Measurements from ENCODE around the gene KRT13. TPM values are rescaled to one million over a fixed set of nuclear protein-coding genes. Genes with fewer than 3 reads are reported as not detected.

Gene KRT13
- total and polyA plus RNA-seq, 2 donors (not counting 3 experiments of a cell fraction or from before 2014, with no cell fraction given) = not detected

GRCh38 chr17:41512546-41513167, 7.2 kb upstream of the KRT13 start:
- ChIA-PET CTCF (interaction anchor here (0.6 to 1.4 kb wide), 6 partner anchors 9 to 150 kb away, joined by 3 to 5 read pairs (median 3); no protein-coding TSS in a partner anchor), POLR2A (no interaction called here)
- H4K20me1 ChIP-seq (replicated peaks; ENCODE audit: control insufficient read depth, extremely low read depth, insufficient read depth, low read length) = no peaks in the 10 kb centered on the region
- H3K9ac ChIP-seq (replicated peaks; ENCODE audit: extremely low read depth, insufficient read depth, low read length) = no peak overlapping the region
- H3K4me1 ChIP-seq (ENCODE audit: control insufficient read depth, extremely low read depth, insufficient read depth, low read length) = no peaks in the 10 kb centered on the region
- no peaks in the 10 kb centered on the region for H3K36me3 ChIP-seq (ENCODE audit: control insufficient read depth in 2 of 2, extremely low read depth in 1 of 2, insufficient read depth in 2 of 2, low read length in 2 of 2)
- H3K4me2 ChIP-seq (ENCODE audit: insufficient read depth, low read length) = no peak overlapping the region
- no peaks in the 10 kb centered on the region for H3K9me1 ChIP-seq (replicated peaks; ENCODE audit: control insufficient read depth, extremely low read depth, insufficient read depth, low read length)
- DNase-seq (ENCODE audit: low read depth, low spot score) (no peak), FAIRE-seq (no peak)
- H3K79me2 ChIP-seq (ENCODE audit: control insufficient read depth, insufficient read depth, low read length) = no peaks in the 10 kb centered on the region
- no peak overlapping the region for H2AFZ ChIP-seq (ENCODE audit: low read depth, low read length)
- no peak overlapping the region for H3K27ac ChIP-seq (ENCODE audit: insufficient read depth, low read depth, low read length)
- intact Hi-C loops (cut with micrococcal nuclease) = no loop called here
- dilution Hi-C loops (cut with MboI; ENCODE audit: extremely low pct_ligation_motif_present, low sequenced_read_pairs) = no loop called here
- H3K9me3 ChIP-seq (replicated peaks; ENCODE audit: control insufficient read depth, insufficient read depth, low read length) = no peaks in the 10 kb centered on the region
- H3K4me3 ChIP-seq (replicated peaks in 1 of 3; ENCODE audit: insufficient read depth in 1 of 3, low read depth in 1 of 3, low read length in 3 of 3) = no peak overlapping the region
- no peak for TF ChIP-seq GATA2 (IDR thresholded peaks at IDR 0.05; ENCODE audit: insufficient read depth, insufficient read length, low read depth, low read length)
- no peaks in the 10 kb centered on the region for H3K27me3 ChIP-seq (ENCODE audit: control insufficient read depth in 2 of 2, insufficient read depth in 2 of 2, low read length in 2 of 2)
- no TSS peak for BruUV-seq (replicated peaks)

GRCh38 chr17:41511716-41512115, 6.3 kb upstream of the KRT13 start:
- dilution Hi-C loops (cut with MboI; ENCODE audit: extremely low pct_ligation_motif_present, low sequenced_read_pairs) (no loop called here), intact Hi-C loops (cut with micrococcal nuclease) (no loop called here)
- Histone ChIP-seq H4K20me1 (replicated peaks; ENCODE audit: control insufficient read depth, extremely low read depth, insufficient read depth, low read length) (no peaks in the 10 kb centered on the region), H3K9ac (replicated peaks; ENCODE audit: extremely low read depth, insufficient read depth, low read length) (no peak overlapping the region), H2AFZ (ENCODE audit: low read depth, low read length) (no peak overlapping the region), H3K4me1 (ENCODE audit: control insufficient read depth, extremely low read depth, insufficient read depth, low read length) (no peaks in the 10 kb centered on the region), H3K9me3 (replicated peaks; ENCODE audit: control insufficient read depth, insufficient read depth, low read length) (no peaks in the 10 kb centered on the region), H3K27ac (ENCODE audit: insufficient read depth, low read depth, low read length) (no peak overlapping the region), H3K4me2 (ENCODE audit: insufficient read depth, low read length) (no peak overlapping the region), H3K36me3 (ENCODE audit: control insufficient read depth in 2 of 2, extremely low read depth in 1 of 2, insufficient read depth in 2 of 2, low read length in 2 of 2) (no peaks in the 10 kb centered on the region), H3K9me1 (replicated peaks; ENCODE audit: control insufficient read depth, extremely low read depth, insufficient read depth, low read length) (no peaks in the 10 kb centered on the region), H3K79me2 (ENCODE audit: control insufficient read depth, insufficient read depth, low read length) (no peaks in the 10 kb centered on the region), H3K4me3 (replicated peaks in 1 of 3; ENCODE audit: insufficient read depth in 1 of 3, low read depth in 1 of 3, low read length in 3 of 3) (no peak overlapping the region), H3K27me3 (ENCODE audit: control insufficient read depth in 2 of 2, insufficient read depth in 2 of 2, low read length in 2 of 2) (no peaks in the 10 kb centered on the region)
- POLR2A ChIA-PET = no interaction called here
- CTCF ChIA-PET = interaction anchor here (1.0 to 1.4 kb wide), 4 partner anchors 8 to 151 kb away, joined by 3 to 5 read pairs (median 4); no protein-coding TSS in a partner anchor
- FAIRE-seq = no peak
- TF ChIP-seq, protein P1, sequence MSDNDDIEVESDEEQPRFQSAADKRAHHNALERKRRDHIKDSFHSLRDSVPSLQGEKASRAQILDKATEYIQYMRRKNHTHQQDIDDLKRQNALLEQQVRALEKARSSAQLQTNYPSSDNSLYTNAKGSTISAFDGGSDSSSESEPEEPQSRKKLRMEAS (IDR thresholded peaks at IDR 0.05; ENCODE audit: insufficient read depth, insufficient read length) = no peak
- DNase-seq (ENCODE audit: low read depth, low spot score) = no peak
- BruUV-seq (replicated peaks) = no TSS peak
